ENCODE data around the gene GPR15. TPM values are rescaled to one million over a fixed set of nuclear protein-coding genes. Genes with fewer than 3 reads are reported as not detected.
A peak's percentile ranks its signal among the peaks of the same experiment; 100 is the strongest.

GPR15 gene
- not detected for polyA plus RNA-seq (2012; ENCODE audit: insufficient read depth, insufficient read length, low read depth)

GRCh38 chr3:98531622-98532274 lies at the start of gene GPR15:
Gene GPR15 (plus strand): TSS chr3:98531978. CDS start chr3:98532034, 56 bp downstream.
- TF ChIP-seq CTCF (IDR thresholded peaks at IDR 0.05; ENCODE audit: low read depth, low read length), result no peak
- no peak for DNase-seq
- H3K36me3 ChIP-seq, result no peaks in the 10 kb centered on the region
- H3K9me3 ChIP-seq, result no peaks in the 10 kb centered on the region
- peaks cover 6% of the 10 kb centered on the region for H3K4me1 ChIP-seq
- no peaks in the 10 kb centered on the region for H3K27me3 ChIP-seq
- H3K4me3 ChIP-seq (ENCODE audit: low read depth, low read length), result 0 out of 2 replicates have a peak within 1 kb of the TSS, but pooled peaks have one; percentile 7

- Histone ChIP-seq H3K27me3 (no peaks in the 10 kb centered on the region), H3K4me3 (ENCODE audit: low read depth, low read length) (no peak overlapping the region), H3K4me1 (no peaks in the 10 kb centered on the region; the same call in 1 of the 2 replicates), H3K36me3 (no peaks in the 10 kb centered on the region), H3K9me3 (no peaks in the 10 kb centered on the region; the same call in 1 of the 2 replicates)
- no peak for TF ChIP-seq CTCF (IDR thresholded peaks at IDR 0.05; ENCODE audit: low read depth, low read length)
- DNase-seq, result peak; percentile 18
These were observed 48.9 kb upstream of the GPR15 start for GRCh38 chr3:98482717-98483482.

- no peak for TF ChIP-seq CTCF (IDR thresholded peaks at IDR 0.05; ENCODE audit: low read depth, low read length)
- Histone ChIP-seq H3K4me1 (no peaks in the 10 kb centered on the region; the same call in 1 of the 2 replicates), H3K27me3 (no peaks in the 10 kb centered on the region), H3K9me3 (no peaks in the 10 kb centered on the region; the same call in 1 of the 2 replicates), H3K36me3 (no peaks in the 10 kb centered on the region), H3K4me3 (ENCODE audit: low read depth, low read length) (no peak overlapping the region)
- no peak for DNase-seq
These were observed 48.2 kb upstream of the GPR15 start for GRCh38 chr3:98483626-98484025.

- no peaks in the 10 kb centered on the region for H3K9me3 ChIP-seq
- no peaks in the 10 kb centered on the region for H3K27me3 ChIP-seq
- no peak for DNase-seq
- peaks cover 2% of the 10 kb centered on the region; the same call in 1 of the 2 replicates for H3K4me1 ChIP-seq
- no peak within 1 kb of the TSS for H3K4me3 ChIP-seq (ENCODE audit: low read depth, low read length)
- no peaks in the 10 kb centered on the region for H3K36me3 ChIP-seq
- TF ChIP-seq CTCF (IDR thresholded peaks at IDR 0.05; ENCODE audit: low read depth, low read length), result no peak
These were observed 34.4 kb upstream of the GPR15 start, which contains the start of gene OR5K2 for GRCh38 chr3:98497381-98497780. Gene OR5K2 (plus strand): TSS chr3:98497681. CDS start chr3:98497681, 0 bp downstream.

- H3K36me3 ChIP-seq, result no peaks in the 10 kb centered on the region
- H3K4me3 ChIP-seq (ENCODE audit: low read depth, low read length), result no peak overlapping the region
- no peak for TF ChIP-seq CTCF (IDR thresholded peaks at IDR 0.05; ENCODE audit: low read depth, low read length)
These were observed 31.8 kb upstream of the GPR15 start for GRCh38 chr3:98500019-98500418.

More at GRCh38 chr3:98500019-98500418, 31.8 kb upstream of the GPR15 start:
- Histone ChIP-seq H3K4me1 (peaks cover 12% of the 10 kb centered on the region), H3K27me3 (no peaks in the 10 kb centered on the region), H3K9me3 (no peaks in the 10 kb centered on the region)
- no peak for DNase-seq

All from BE2C (cell line).